Right ventricle myocardium inferior (tissue), 1 donor: Measurements from ENCODE around the gene SMOC2. TPM values are rescaled to one million over a fixed set of nuclear protein-coding genes. Genes with fewer than 3 reads are reported as not detected.

Source experiments
- ATAC-seq: fragments of 200-7000 bp; cut with Tn5 transposase; one replicate; pipeline ENCODE4 v1.9.1; 2020; ENCODE audit warnings: mild to moderate bottlenecking, moderate library complexity
- DNase-seq: peaks from one replicate; pipeline ENCODE4 v3.0.0; 2021; ENCODE audit errors: missing footprints
- intact Hi-C: fragments of 100-400 bp; cut with DNase I; formaldehyde crosslinking; loops from one replicate; pipeline ENCODE4 v1.11.0; 2022
- total RNA-seq: library from RNA; stranded (reverse); fragmentation: NEBNext Ultra II Directional; extraction: Animal tissue kit (Norgen Biotek cat#: 25700); gene quantifications from one replicate; pipeline ENCODE4 v1.2.1, GENCODE V29; 2021
- donor health status: DM: no; HTN: yes; CAD: no; lungs with severe emphysema.

SMOC2 gene
- total RNA-seq, 1 donor from 2014 or later = 16.4 TPM

DNA sequence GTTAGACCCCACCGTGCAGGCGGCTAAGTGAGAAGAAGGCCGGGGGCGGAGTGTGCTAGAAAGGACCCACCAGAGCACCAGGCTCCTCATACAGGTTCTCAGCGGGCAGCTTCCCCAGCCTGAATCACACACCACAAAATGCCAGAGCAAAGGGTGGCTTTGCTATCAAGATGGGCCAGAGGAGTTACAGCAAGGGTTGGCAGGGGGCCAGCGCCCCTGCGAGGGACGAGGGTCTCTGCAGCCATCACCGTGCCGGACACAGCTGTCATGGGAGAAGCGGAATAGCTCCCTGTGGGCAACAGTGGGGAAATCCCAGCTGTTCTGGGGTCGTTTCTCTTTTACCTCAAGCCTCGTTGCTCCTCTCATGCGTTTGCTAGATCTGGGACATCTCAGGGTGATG is 206.3 kb downstream of the SMOC2 start:
- ATAC-seq (no peak), DNase-seq (no peak)
- intact Hi-C loops = no loop called here

DNA sequence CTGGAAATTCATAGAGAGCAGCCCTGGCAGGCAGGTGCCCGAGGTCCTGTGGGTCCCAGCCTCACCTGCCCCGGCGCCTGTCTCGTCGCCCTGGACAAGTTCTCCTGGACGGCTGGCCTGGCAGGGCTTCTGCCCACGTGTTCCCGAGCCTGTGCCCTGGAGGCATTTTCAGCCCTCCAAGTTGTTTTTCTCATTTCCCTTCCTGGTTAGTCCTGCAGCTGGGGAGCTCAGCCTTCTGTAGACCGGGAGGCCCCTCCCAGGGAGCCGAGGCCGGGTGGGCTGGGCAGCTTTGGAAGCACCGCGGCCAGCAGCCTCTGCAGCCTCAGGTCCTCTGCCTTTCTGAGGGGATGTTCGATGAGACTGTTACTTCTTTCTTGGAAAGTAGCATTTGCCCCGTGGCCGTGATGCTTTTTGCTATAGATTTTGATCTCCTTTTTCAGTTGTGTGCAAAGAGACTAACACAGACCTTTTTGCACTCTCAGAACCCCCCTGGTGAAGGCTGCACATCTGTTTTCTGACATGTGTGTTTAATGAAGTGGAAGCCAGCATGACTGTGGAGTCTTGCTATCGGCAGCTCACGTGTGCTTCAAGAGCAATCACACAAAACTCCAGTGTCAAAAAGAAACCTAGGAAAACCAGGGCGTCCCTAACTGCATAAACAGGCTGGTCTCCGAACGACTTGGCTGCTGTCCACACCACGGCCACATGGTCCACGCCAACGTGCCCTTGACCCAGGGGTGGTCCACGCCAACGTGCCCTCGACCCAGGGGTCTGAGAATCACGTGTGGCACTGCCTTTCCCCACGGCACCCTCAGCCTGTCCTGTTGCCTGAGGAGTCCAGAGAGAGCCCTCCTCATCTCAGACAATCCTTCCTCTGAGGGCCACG is 207.5 kb downstream of the SMOC2 start:
- intact Hi-C loops = no loop called here
- peak; percentile 30 for ATAC-seq
- no peak for DNase-seq

DNA sequence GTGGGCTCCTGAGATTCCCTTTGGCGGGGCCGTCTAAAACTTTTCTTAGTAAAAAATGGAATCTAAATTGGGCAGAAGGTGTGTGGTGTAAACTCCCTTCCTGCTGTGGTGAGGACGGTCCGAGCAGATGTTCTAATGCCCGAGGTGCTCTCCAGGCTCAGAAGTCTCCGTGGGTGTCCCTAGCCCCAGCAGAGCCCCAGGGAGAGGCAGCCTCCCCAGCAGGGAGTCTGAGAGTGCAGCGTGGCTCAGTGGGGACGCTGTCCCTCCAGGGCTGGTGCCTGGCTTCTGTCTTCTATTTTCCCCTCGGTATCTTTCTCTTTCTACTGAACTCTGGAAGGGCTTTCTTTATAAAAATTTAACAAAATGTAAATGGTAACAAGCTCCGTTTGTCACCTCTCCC is 208.2 kb downstream of the SMOC2 start:
- ATAC-seq = no peak
- intact Hi-C loops = no loop called here
- no peak for DNase-seq

DNA sequence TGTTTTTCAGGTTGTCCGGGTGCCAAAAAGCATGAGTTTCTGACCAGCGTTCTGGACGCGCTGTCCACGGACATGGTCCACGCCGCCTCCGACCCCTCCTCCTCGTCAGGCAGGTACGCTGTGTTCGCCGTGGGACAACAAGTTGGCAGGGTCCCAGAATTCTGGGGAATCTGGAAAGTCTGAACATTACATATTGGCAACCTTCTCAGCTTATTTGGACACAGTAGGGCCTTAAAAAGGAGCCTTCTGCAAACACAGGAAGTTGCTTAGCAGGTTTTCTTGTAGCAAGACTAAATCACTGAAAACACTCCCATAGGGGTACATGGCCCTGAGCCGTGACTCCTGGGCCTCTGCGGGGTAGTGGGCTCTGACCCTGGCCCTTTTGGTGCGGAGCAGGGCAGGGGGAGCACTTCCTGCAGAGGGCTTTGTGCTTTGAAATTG is 209.7 kb downstream of the SMOC2 start:
- intact Hi-C loops = no loop called here
- DNase-seq = no peak

DNA sequence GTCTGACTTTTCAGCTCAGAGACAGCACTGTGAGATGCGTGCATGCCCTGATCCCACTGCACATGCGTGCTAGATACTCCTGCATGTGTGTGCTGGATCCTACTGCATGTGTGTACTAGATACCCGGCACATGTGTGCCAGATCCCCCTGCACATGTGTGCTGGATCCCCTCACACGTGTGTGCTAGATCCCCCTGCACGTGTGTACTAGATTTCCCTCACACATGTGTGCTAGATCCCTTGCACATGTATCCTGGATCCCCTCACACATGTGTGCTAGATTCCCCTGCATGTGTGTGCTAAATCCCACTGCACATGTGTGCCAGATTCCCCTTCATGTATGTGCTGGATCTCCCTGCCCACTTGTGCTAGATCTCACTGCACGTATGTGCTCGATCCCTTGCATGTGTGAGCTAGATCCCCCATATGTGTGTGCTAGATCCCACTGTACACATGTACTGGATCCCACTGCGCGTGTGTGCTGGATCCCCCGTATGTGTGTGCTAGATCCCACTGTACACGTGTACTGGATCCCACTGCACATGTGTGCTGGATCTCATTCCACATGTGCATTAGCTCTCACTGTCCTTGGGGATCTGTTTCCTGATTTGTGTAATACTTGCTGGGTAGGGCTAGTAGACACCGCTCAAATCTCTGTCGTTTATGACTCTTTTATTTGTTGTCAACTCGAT is 214.6 kb downstream of the SMOC2 start:
- DNase-seq (no peak), ATAC-seq (no peak)

More for the DNA sequence above, 209.7 kb downstream of the SMOC2 start:
- ATAC-seq = no peak

DNA sequence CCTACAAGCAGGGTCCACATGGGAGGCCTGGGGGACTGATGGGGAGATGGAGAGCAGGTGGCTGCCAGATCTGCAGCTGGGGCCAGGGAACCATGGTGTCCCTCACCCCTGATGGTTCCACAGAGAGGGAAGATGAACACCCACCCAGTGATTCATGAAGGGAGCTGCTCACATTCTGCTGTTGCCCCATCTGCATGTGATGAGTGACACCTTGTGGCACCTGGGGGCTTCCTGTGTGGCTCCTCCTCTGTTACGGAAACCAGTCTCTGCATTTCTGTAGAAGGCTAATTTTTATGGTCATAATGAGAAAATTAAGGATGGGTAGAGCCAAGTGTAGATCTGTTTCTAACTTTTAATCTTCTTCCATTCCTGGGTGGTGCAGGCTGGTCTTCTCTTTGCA is 217.1 kb downstream of the SMOC2 start:
- ATAC-seq = no peak
- DNase-seq = no peak
- intact Hi-C loops = no loop called here

More for the DNA sequence above, 214.6 kb downstream of the SMOC2 start:
- intact Hi-C loops = no loop called here

DNA sequence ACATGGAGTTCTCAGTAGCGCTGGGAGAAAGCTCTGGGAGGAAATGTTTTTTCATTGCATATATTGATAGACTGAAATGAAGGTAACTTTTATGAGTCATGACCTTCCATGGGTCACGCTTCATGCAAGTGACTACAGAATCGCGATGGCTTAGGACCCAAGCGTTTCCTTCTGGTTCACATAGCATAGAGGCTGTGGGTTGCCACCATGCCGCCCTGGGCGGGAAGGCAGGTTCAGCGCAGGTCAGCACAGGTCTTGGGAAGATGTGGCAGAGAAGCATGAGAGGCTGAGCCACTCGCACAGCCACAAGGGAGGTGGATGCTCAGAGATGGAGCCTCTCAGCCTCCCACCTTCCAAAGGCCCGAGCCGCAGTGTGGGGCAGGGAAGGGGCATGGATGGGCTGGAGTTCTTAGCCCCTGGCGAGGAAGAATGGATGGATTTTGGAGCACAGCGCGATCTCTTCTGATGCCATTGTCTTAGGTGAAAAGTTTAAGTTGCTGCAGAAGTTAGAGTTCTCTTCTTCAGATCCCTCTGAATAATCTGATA is 219.5 kb downstream of the SMOC2 start:
- ATAC-seq = no peak
- DNase-seq = no peak
- intact Hi-C loops = no loop called here

DNA sequence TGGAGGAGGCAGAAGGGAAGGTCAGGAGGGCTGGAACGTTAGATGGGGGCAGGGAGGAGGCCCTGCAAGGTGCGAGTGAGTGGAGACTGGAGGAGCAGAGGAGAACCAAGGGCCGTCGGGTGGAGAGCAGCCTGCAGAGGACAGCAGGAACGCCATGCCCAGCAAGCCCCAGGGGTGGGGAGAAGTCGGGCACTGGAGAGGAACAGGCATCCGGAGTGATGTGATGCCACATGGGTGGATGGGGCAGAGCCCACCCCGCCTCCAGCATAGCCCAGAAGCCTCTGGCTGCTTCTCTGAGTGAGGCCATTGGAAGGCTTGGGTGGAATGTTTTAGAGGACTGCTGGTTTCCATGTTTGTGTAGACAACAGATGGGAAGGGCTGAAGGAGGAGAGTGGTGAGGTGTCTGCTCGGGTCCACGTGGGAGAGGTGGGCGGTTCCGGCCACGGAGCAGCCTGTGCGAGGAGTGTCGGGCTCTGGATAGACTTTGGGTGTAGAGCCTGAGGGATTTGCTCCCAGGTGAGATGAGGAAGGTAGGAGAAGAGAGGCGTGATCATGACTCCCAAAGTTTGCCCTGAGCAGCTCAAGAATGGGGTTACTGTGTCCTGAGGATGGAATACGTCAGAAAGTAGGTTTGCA is 221.4 kb downstream of the SMOC2 start:
- intact Hi-C loops = no loop called here
- DNase-seq (no peak), ATAC-seq (no peak)

DNA sequence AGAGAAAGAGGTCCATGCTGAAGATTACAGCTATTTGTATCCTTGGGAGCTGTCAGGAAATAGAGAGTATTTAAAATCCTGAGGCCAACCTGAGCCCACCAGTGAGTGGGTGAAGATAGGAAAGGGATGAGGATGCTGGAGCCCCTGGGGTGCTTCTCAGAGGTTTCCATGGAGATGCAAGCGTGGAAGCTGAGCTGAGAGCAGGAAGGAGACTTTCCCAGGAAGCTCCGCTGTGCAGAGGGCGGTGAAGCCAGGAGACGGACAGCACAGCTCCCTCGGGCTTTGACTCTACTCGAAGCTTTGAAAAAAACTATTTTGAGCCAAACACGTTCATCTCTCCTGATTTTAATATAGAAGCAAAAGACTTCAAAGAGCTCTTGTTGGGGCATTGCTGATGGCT is 222.1 kb downstream of the SMOC2 start:
- intact Hi-C loops = no loop called here
- DNase-seq (no peak), ATAC-seq (no peak)

DNA sequence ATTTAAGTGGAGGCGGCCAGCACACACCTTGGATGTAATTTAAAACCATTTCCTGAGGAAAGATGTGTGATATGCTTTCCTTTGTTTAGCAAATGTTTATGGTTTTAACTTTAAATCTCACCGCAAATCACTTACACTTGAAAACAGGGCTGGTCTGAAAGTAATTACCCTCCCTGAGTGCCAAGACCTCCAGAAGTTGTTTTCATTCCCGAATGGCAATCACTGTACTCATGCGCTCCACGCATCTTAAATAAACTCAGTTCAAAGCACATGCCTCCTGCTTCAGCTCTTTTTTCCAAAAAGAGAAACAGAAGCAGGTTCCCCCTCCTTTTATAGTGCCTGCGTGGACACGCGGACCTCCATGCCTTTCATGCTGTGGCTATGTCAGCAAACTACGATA is 224.0 kb downstream of the SMOC2 start:
- DNase-seq (no peak), ATAC-seq (no peak)
- intact Hi-C loops = no loop called here

DNA sequence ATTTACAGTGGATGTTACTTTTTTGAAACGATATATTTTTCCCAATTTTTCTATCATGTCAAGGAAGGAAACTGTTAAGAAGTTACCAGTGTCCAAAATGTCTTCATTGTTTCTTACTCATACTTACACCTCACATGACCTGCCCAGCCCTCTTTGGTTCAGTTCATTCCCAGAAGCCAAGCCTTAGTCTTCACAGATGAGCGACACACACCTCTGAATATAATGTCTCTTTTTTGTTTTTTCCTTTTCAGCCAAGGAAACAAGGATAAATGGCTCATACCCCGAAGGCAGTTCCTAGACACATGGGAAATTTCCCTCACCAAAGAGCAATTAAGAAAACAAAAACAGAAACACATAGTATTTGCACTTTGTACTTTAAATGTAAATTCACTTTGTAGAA is 225.2 kb downstream of the SMOC2 start:
- intact Hi-C loops = no loop called here
- ATAC-seq (no peak), DNase-seq (no peak)

DNA sequence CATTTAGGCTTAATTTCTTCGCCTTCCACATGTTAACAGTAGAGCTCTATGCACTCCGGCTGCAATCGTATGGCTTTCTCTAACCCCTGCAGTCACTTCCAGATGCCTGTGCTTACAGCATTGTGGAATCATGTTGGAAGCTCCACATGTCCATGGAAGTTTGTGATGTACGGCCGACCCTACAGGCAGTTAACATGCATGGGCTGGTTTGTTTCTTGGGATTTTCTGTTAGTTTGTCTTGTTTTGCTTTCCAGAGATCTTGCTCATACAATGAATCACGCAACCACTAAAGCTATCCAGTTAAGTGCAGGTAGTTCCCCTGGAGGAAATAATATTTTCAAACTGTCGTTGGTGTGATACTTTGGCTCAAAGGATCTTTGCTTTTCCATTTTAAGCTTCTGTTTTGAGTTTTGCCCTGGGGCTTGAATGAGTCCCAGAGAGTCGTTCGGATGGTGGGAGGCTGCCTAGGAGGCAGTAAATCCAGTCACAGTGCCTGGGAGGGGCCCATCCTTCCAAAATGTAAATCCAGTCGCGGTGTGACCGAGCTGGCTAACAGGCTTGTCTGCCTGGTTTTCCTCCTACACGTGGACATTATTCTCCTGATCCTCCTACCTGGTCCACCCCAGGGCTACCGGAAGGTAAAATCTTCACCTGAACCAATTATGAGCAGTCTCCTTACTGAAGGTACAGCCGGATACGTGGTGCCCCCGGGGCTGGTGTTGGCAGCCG is 225.9 kb downstream of the SMOC2 start:
- no peak for DNase-seq

DNA sequence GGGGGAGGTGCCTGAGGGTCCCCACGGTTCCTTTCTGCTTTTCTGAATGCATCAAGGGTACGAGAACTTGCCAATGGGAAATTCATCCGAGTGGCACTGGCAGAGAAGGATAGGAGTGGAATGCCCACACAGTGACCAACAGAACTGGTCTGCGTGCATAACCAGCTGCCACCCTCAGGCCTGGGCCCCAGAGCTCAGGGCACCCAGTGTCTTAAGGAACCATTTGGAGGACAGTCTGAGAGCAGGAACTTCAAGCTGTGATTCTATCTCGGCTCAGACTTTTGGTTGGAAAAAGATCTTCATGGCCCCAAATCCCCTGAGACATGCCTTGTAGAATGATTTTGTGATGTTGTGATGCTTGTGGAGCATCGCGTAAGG is 226.4 kb downstream of the SMOC2 start:
- ATAC-seq (no peak), DNase-seq (no peak)
- intact Hi-C loops = no loop called here

More for the DNA sequence above, 225.9 kb downstream of the SMOC2 start:
- no peak for ATAC-seq
- intact Hi-C loops = no loop called here

DNA sequence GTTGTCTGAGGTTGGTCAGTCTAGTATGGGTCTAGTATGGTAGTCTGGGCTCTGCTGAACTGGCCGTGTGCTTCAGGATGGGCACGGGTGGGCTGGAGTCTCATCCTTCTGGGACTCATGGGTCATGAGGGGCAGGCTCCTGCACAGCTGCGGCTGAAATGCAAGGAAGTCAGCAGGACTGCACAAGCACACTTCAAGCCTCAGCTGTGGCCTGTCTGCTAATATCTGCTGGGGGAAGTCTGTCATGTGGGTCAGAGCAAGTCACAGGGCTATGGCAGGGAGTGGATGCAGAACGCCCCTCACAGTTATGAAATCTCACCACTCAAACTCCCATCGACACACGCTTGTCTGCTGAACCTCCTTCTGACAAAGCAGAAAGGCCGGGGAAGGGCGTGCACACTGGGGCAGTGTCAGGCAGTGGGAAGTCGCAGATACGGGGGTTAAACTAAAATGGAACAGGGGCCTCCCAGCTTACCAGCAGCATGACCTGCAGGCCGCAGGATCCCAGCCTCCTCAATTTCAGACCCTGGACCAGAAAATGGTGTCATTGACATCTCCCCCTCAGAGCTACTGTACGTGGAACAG is 229.5 kb downstream of the SMOC2 start:
- DNase-seq = no peak
- no peak for ATAC-seq
- intact Hi-C loops = no loop called here

DNA sequence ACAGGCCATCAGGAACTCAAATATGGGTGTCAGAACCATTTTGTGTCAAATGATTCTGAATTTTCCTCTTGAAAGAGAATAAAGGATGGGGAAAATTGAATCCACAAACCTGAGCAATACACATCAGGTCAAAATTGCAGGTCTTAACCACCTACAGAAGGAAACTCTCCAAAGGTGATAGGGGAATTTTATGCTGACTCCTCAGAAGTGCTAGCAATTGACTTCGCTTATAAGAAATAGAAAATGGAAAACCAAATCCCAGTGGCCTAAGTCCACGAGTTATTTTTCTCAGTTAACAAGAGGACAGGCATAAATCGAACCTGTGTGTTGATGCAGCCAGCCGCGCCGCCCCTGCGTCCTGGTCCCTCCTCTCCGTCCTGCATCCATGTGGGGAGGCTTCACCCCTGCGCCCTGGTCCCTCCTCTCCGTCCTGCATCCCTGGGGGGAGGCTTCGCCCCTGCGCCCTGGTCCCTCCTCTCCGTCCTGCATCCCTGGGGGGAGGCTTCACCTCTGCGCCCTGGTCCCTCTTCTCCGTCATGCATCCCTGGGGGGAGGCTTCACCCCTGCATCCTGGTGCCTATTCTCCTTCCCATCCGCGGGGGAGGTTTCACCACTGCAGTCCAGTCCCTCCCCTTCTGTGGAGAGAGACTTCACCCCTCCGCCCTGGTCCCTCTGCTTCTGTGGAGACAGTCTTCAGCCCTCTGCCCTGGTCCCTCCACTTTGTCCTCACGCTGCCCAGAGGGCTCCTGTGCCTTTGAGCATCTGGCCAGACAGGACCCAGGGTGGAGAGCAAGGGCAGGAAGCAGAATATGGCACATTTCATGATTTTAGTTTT is 230.3 kb downstream of the SMOC2 start:
- ATAC-seq = no peak
- intact Hi-C loops = no loop called here

DNA sequence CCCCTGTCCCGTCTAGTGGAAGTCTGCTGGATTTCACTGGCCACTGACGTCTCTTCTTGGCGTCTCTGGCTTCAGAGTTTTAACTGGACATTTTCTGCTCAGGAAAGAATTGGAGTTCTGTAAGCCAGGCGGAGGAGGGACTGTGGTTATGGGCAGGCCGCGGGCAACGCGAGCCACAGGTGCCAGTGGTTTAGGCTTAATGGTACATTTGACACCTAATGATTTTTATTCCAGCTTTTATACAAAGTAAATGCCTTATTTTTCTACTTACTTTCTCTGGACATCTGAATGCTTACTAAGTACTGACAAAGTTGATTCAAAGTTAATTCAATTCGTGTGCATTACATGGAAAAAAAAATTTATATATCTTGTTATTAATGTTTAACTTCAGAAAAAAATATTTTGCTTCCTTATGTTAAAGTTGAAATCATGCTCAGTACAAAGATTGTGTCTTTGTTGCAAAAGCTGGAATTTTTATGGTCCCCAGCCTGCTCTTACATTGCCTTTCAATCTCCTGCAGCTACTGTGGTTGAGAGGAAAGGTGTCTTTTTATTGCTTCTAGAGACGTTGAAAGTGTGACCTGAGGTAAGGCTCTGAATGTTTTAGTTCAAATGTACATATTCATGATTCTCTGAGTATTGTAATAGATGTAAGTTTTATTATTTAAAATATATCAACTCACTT is 231.0 kb downstream of the SMOC2 start:
- intact Hi-C loops = no loop called here
- DNase-seq (no peak), ATAC-seq (no peak)

More for the DNA sequence above, 230.3 kb downstream of the SMOC2 start:
- no peak for DNase-seq

DNA sequence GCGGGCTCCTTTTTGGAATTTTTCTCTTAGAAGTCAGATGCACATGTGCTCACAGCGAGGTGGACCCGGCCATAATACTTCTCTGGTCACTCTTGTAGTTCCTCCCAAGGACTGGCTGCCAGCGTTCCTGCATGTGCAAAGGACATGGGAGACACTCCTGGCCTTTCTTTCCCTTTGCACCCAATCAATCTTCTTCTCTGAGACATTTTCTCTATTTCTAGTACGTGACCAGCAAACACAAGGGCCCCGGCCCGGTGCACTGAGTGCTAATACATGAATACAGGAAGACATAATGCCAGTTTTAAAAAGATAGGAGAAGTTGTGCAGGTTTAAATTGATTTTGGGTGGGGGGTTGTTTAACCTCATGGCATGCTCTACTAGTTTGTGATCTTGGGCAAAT is 233.6 kb downstream of the SMOC2 start:
- ATAC-seq (no peak), DNase-seq (peak; percentile 76)
- intact Hi-C loops = no loop called here
